ENCODE measurements around the gene MAP4.

MAP4 gene

DNA sequence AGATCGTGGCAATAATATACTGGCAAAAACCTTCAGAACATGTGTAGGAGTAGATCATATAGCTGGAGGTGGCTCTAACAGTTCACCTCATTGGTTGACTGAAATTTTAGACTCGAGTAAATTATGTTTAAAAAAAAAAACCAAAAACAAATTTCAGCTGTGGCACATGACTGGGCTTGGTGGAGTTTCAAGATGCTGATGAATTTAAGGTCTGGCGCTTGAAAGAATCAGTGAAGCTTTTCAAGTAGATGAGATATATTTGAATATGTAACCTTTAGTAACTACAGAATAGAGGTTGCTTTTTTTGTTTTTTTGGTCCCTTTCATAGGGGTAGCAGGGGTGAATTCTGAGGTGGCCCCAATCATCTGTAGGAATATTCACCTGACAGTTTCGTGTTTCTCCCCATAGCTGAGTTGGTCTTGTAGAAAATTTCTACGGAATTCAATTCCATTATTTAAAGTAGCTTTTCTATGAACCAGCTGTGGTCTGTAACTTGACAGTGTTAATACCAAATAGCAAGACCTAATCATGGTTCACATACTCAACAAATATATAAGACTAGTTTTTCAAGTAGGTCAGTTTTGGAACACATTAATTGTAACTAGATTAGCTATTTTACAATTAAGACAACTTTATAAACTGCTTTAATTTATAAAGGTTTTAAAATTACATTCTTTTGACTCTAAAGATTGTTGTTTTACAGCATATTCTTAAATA, 65.6 kb downstream of the MAP4 start:
- no peak overlapping the region for H3K4me3 ChIP-seq (ENCODE audit: low read length)
- DNase-seq (ENCODE audit: low read depth) = no peak
- TF ChIP-seq, protein P1, sequence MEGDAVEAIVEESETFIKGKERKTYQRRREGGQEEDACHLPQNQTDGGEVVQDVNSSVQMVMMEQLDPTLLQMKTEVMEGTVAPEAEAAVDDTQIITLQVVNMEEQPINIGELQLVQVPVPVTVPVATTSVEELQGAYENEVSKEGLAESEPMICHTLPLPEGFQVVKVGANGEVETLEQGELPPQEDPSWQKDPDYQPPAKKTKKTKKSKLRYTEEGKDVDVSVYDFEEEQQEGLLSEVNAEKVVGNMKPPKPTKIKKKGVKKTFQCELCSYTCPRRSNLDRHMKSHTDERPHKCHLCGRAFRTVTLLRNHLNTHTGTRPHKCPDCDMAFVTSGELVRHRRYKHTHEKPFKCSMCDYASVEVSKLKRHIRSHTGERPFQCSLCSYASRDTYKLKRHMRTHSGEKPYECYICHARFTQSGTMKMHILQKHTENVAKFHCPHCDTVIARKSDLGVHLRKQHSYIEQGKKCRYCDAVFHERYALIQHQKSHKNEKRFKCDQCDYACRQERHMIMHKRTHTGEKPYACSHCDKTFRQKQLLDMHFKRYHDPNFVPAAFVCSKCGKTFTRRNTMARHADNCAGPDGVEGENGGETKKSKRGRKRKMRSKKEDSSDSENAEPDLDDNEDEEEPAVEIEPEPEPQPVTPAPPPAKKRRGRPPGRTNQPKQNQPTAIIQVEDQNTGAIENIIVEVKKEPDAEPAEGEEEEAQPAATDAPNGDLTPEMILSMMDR (IDR thresholded peaks at IDR 0.05; ENCODE audit: insufficient read depth, low read depth, low read length, missing control alignments) = no peak

- no peak overlapping the region for H3K4me3 ChIP-seq (ENCODE audit: low read length)
- TF ChIP-seq, protein P1 (IDR thresholded peaks at IDR 0.05; ENCODE audit: insufficient read depth, low read depth, low read length, missing control alignments) = no peak
- no peak for DNase-seq (ENCODE audit: low read depth)
These were observed 66.2 kb downstream of the MAP4 start for GRCh38 chr3:47949979-47950378.

DNA sequence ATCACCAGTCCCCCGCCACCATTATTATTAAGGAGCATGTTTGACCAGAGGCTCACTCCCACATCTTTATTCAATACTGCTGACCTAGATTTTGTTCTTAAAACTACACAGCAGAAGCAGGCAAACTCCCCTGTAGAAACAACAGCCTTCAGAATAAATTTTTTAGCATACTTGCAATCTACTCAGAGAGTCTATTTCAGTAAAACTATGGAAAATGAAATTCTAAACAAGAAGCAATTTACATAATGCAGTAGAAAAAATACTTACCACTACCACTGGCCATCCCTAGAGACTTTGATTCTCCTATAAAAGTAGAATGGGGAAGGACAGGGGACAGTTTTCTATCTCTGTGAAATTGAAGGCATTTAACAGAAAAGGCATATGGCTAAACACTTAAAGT, 76.0 kb downstream of the MAP4 start:
- H3K4me3 ChIP-seq (ENCODE audit: low read length) = no peak overlapping the region
- TF ChIP-seq, protein P1 (IDR thresholded peaks at IDR 0.05; ENCODE audit: insufficient read depth, low read depth, low read length, missing control alignments) = no peak
- no peak for DNase-seq (ENCODE audit: low read depth)

DNA sequence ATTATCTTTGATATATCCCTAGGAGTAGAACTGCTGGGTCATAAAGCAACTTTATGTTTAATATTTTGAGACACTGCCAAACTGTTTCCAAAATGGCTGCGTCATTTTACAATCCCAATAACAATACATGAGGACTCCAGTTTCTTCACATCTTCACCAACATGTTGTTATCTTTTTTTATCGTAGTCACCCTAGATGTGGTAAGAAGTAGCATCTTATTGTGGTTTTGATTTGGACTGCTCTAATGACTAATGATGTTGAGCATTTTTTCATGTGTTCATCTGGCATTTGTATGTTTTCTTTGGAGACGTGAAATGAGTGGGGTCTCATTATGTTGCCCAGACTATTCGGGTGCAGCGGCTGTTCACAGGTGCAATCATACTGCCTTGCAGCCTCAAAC, 83.8 kb downstream of the MAP4 start:
- DNase-seq (ENCODE audit: low read depth) = no peak
- no peak overlapping the region for H3K4me3 ChIP-seq (ENCODE audit: low read length)
- TF ChIP-seq, protein P1 (IDR thresholded peaks at IDR 0.05; ENCODE audit: insufficient read depth, low read depth, low read length, missing control alignments) = no peak

DNA sequence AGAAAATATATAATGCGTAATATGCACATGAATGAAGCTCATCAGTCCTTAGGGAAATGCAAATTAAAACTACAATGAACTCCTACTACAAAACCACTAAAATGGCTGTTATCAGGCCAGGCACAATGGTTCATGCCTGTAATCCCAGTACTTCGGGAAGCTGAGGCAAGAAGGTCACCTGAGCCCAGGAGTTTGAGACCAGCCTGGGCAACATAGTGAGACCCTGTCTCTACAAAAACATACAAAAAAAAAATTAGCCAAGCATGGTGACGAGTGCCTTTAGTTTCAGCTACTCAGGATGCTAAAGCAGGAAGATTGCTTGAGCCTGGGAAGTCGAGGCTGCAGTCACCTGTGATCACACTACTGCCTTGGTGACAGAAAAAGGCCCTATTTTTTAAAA, 85.2 kb downstream of the MAP4 start:
- no peak for DNase-seq (ENCODE audit: low read depth)
- TF ChIP-seq, protein P1 (IDR thresholded peaks at IDR 0.05; ENCODE audit: insufficient read depth, low read depth, low read length, missing control alignments) = no peak
- no peak overlapping the region for H3K4me3 ChIP-seq (ENCODE audit: low read length)

DNA sequence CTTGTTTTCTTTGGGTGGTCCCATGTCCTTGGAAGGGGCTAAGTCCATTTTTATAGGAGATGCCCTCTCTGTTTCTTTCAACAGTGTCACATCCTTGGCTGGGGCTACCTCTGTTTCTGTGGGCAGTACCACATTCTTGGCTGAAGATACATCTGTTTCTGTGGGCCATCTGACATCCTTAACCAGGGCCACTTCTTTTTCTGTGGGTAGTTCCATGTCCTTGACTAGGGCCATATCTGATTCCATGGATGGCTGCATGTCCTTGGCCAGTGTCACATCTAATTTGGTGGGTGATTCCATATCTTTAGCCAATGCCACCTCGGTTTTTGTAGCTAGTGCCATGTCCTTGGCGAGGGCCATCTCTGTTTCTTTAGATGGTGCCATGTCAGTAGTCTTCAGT, 99.5 kb downstream of the MAP4 start:
- no peak overlapping the region for H3K4me3 ChIP-seq (ENCODE audit: low read length)
- TF ChIP-seq, protein P1 (IDR thresholded peaks at IDR 0.05; ENCODE audit: insufficient read depth, low read depth, low read length, missing control alignments) = no peak
- DNase-seq (ENCODE audit: low read depth) = no peak

DNA sequence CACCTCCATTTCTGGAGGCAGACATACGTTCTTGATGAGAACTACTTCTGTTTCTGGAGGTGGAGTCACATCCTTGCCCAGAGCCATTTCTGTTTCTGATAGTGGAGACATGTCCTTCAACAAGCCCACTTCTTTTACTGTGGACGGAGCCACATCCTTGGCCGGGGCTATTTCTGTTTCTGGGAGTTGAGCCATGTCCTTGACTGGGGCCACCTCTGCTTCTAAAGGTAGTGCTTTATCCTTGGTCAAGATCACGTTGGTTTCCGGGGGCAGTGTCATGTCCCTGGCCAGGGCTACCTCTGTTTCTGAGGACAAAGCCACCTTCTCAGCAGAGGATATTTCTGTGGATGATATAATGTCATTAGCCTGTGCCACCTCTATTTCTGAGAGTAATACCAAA, 100.0 kb downstream of the MAP4 start:
- no peak overlapping the region for H3K4me3 ChIP-seq (ENCODE audit: low read length)
- TF ChIP-seq, protein P1 (IDR thresholded peaks at IDR 0.05; ENCODE audit: insufficient read depth, low read depth, low read length, missing control alignments) = no peak

More for the DNA sequence above, 100.0 kb downstream of the MAP4 start:
- no peak for DNase-seq (ENCODE audit: low read depth)
